NCI-H345 (cell line): Measurements from ENCODE around the gene APAF1.
A peak's percentile ranks its signal among the peaks of the same experiment; 100 is the strongest.

Experiments used
- DNase-seq: peaks from one replicate; lab custom pipeline; 2025; lab: John Stamatoyannopoulos, UW

APAF1 gene

GRCh38 chr12:98671459-98671858, 26.4 kb downstream of the APAF1 start:
- DNase-seq, result no peak

GRCh38 chr12:98674841-98675240, 29.8 kb downstream of the APAF1 start:
- DNase-seq, result no peak

GRCh38 chr12:98678236-98678945, 33.3 kb downstream of the APAF1 start:
- DNase-seq, result no peak

GRCh38 chr12:98678946-98679610, 34.0 kb downstream of the APAF1 start:
- no peak for DNase-seq

GRCh38 chr12:98679611-98680005, 34.5 kb downstream of the APAF1 start:
- DNase-seq, result no peak

GRCh38 chr12:98684199-98684598, 39.1 kb downstream of the APAF1 start:
- DNase-seq, result no peak

GRCh38 chr12:98686603-98687002, 41.5 kb downstream of the APAF1 start:
- no peak for DNase-seq

GRCh38 chr12:98691351-98691750, 46.3 kb downstream of the APAF1 start:
- no peak for DNase-seq

- DNase-seq, result no peak
Measured at GRCh38 chr12:98696036-98696646, 51.1 kb downstream of the APAF1 start.

GRCh38 chr12:98697209-98697608, 52.1 kb downstream of the APAF1 start:
- no peak for DNase-seq

- DNase-seq, result peak; percentile 4
Measured at GRCh38 chr12:98698603-98699463, 53.7 kb downstream of the APAF1 start.

- no peak for DNase-seq
Measured at GRCh38 chr12:98699586-98699985, 54.5 kb downstream of the APAF1 start.

GRCh38 chr12:98701166-98701565, 56.1 kb downstream of the APAF1 start:
- no peak for DNase-seq

- DNase-seq, result no peak
Measured at GRCh38 chr12:98709022-98709421, 63.9 kb downstream of the APAF1 start.

GRCh38 chr12:98714426-98714825, 69.3 kb downstream of the APAF1 start:
- DNase-seq, result no peak

GRCh38 chr12:98719515-98720504, 74.7 kb downstream of the APAF1 start:
- DNase-seq, result no peak

GRCh38 chr12:98721204-98721702, 76.2 kb downstream of the APAF1 start:
- no peak for DNase-seq

GRCh38 chr12:98724384-98725155, 79.5 kb downstream of the APAF1 start:
- DNase-seq, result no peak

GRCh38 chr12:98725476-98726247, 80.6 kb downstream of the APAF1 start:
- peak; percentile 43 for DNase-seq
